Activated T-helper 1 cell treated with Interleukin-2 at 50 U/mL for 16 hours (primary cell): ENCODE data around the gene SNHG17.
"Not testable (repeated sequence)": the region's sequence is repeated elsewhere in the genome, so short reads cannot be mapped to it uniquely, and the experiment has no call there.

Source experiments
- DNase-seq: peaks from one replicate; pipeline ENCODE4 v3.0.0-alpha.2; 2020; ENCODE audit warnings: low read depth

Gene SNHG17

GRCh38 chr20:38434770-38435554 is at the start of gene SNHG17:
Gene SNHG17, minus strand, starts transcription at chr20:38435328.
- DNase-seq: peak; percentile 82

- no peak for DNase-seq
These were observed 44.5 kb upstream of the SNHG17 start for GRCh38 chr20:38479596-38479995.

GRCh38 chr20:38477747-38478146 is 42.6 kb upstream of the SNHG17 start:
- DNase-seq: no peak

GRCh38 chr20:38473367-38473795 is 38.3 kb upstream of the SNHG17 start:
- no peak for DNase-seq

- DNase-seq: peak; percentile 98
These were observed 37.6 kb upstream of the SNHG17 start, which contains the start of gene RALGAPB for GRCh38 chr20:38472513-38473366. Gene RALGAPB, plus strand, starts transcription at chr20:38472843. Its CDS starts 15,590 bp downstream, at chr20:38488433.

- DNase-seq: no peak
These were observed 36.9 kb upstream of the SNHG17 start for GRCh38 chr20:38471987-38472512.

GRCh38 chr20:38471245-38471644 is 36.1 kb upstream of the SNHG17 start:
- no peak for DNase-seq

- DNase-seq: no peak
These were observed 31.9 kb upstream of the SNHG17 start for GRCh38 chr20:38466983-38467382.

- DNase-seq: no peak
These were observed 31.0 kb upstream of the SNHG17 start for GRCh38 chr20:38466171-38466570.

GRCh38 chr20:38461569-38461968 is 26.4 kb upstream of the SNHG17 start:
- not testable (repeated sequence) for DNase-seq

GRCh38 chr20:38461167-38461566 is 26.0 kb upstream of the SNHG17 start:
- DNase-seq: not testable (repeated sequence)

GRCh38 chr20:38460631-38461030 is 25.5 kb upstream of the SNHG17 start:
- DNase-seq: not testable (repeated sequence)

GRCh38 chr20:38460040-38460623 is 25.0 kb upstream of the SNHG17 start:
- DNase-seq: no peak

GRCh38 chr20:38458314-38458713 is 23.2 kb upstream of the SNHG17 start:
- no peak for DNase-seq

- no peak for DNase-seq
These were observed 19.7 kb upstream of the SNHG17 start for GRCh38 chr20:38454556-38455473.

GRCh38 chr20:38453941-38454340 is 18.8 kb upstream of the SNHG17 start:
- no peak for DNase-seq

GRCh38 chr20:38452880-38453624 is 17.9 kb upstream of the SNHG17 start:
- DNase-seq: no peak

GRCh38 chr20:38450412-38450975 is 15.4 kb upstream of the SNHG17 start:
- DNase-seq: no peak

- no peak for DNase-seq
These were observed 13.9 kb upstream of the SNHG17 start for GRCh38 chr20:38449046-38449445.
